ENCODE measurements around the gene FZD10. TPM values are rescaled to one million over a fixed set of nuclear protein-coding genes. Genes with fewer than 3 reads are reported as not detected.

FZD10 gene
- total and polyA plus RNA-seq, 2 experiments from 2014 or later = 0.11 to 0.45 TPM

- TF ChIP-seq REST (IDR thresholded peaks at IDR 0.05; ENCODE audit: unreplicated experiment) = no peak
- TF ChIP-seq, protein P1, sequence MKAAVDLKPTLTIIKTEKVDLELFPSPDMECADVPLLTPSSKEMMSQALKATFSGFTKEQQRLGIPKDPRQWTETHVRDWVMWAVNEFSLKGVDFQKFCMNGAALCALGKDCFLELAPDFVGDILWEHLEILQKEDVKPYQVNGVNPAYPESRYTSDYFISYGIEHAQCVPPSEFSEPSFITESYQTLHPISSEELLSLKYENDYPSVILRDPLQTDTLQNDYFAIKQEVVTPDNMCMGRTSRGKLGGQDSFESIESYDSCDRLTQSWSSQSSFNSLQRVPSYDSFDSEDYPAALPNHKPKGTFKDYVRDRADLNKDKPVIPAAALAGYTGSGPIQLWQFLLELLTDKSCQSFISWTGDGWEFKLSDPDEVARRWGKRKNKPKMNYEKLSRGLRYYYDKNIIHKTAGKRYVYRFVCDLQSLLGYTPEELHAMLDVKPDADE (IDR thresholded peaks at IDR 0.05) = no peak
- TF ChIP-seq ZNF114 (CRISPR knock-in tag; IDR thresholded peaks at IDR 0.05) = no peak
Observed at GRCh38 chr12:130133851-130134562, 28.3 kb upstream of the FZD10 start (continued).

- Mint-ChIP-seq H3K27me3 (ENCODE audit: insufficient read depth, low read depth, poor library complexity) (no peaks in the 10 kb centered on the region), H3K4me1 (no peaks in the 10 kb centered on the region; the same call in 2 of the 3 replicates), H3K9me3 (peaks cover 99% of the 10 kb centered on the region), H3K36me3 (ENCODE audit: low read depth) (peaks cover 68% of the 10 kb centered on the region), H3K27ac (no peak overlapping the region), H3K4me3 (no peak overlapping the region)
- H3F3A ChIP-seq (replicated peaks; ENCODE audit: low read depth) = peaks cover 7% of the 10 kb centered on the region; the same call in 1 of the 2 replicates
- H3K27me3 ChIP-seq (ENCODE audit: insufficient read depth) = 0 out of 2 replicates have a peak, but pooled peaks cover 7% of the 10 kb centered on the region
- H3K4me2 ChIP-seq = no peak overlapping the region
- peaks cover 4% of the 10 kb centered on the region; the same call in 1 of the 2 replicates for H3K4me1 ChIP-seq (ENCODE audit: insufficient read depth)
- H3K9me2 ChIP-seq (ENCODE audit: insufficient read depth) = 0 out of 2 replicates have a peak, but pooled peaks cover 4% of the 10 kb centered on the region
- H2AFZ ChIP-seq = no peak overlapping the region
- no peaks in the 10 kb centered on the region for H3K79me2 ChIP-seq (replicated peaks; ENCODE audit: insufficient read depth)
- no peak for DNase-seq (ENCODE audit: low spot score)
- H3K4me3 ChIP-seq = no peak overlapping the region
- H3K36me3 ChIP-seq (ENCODE audit: insufficient read depth) = no peaks in the 10 kb centered on the region; the same call in 1 of the 2 replicates
- no peak for ATAC-seq
- no peak overlapping the region for H3K27ac ChIP-seq (ENCODE audit: low read depth)
- no peaks in the 10 kb centered on the region; the same call in 1 of the 2 replicates for H4K20me1 ChIP-seq (replicated peaks; ENCODE audit: insufficient read depth)
- TF ChIP-seq JUNB (IDR thresholded peaks at IDR 0.05; ENCODE audit: unreplicated experiment) (no peak), CTCF (conservative IDR thresholded peaks at IDR 0.05; ENCODE audit: low read depth in 2 of 2) (no peak), EZH2 (IDR thresholded peaks at IDR 0.05; ENCODE audit: low read depth, unreplicated experiment) (no peak), EZH2phosphoT487 (IDR thresholded peaks at IDR 0.05; ENCODE audit: unreplicated experiment) (no peak), REST (IDR thresholded peaks at IDR 0.05; ENCODE audit: unreplicated experiment) (no peak), NANOG (IDR thresholded peaks at IDR 0.05; ENCODE audit: borderline replicate concordance) (no peak), ZNF331 (CRISPR knock-in tag; IDR thresholded peaks at IDR 0.05; ENCODE audit: low read depth) (no peak), STAT1 (IDR thresholded peaks at IDR 0.05; ENCODE audit: unreplicated experiment) (no peak), ZNF114 (CRISPR knock-in tag; IDR thresholded peaks at IDR 0.05) (no peak)
Observed at GRCh38 chr12:130134563-130134915, 27.7 kb upstream of the FZD10 start.

All from GM23338 (cell line).